ENCODE measurements around the gene HTRA3. TPM values are rescaled to one million over a fixed set of nuclear protein-coding genes. Genes with fewer than 3 reads are reported as not detected.

HTRA3 gene
- total RNA-seq, 2 experiments from 2014 or later, result not detected

- Histone ChIP-seq H2AFZ (ENCODE audit: low read length) (no peak overlapping the region), H3K27ac (ENCODE audit: low read depth, low read length, poor library complexity, severe bottlenecking) (no peak overlapping the region), H3K79me2 (ENCODE audit: insufficient read depth, low read depth, low read length) (no peaks in the 10 kb centered on the region), H3K36me3 (ENCODE audit: insufficient read depth, low read length) (no peaks in the 10 kb centered on the region), H3K4me2 (ENCODE audit: low read length) (no peak overlapping the region), H3K4me1 (ENCODE audit: insufficient read depth, low read length, poor library complexity, severe bottlenecking) (no peaks in the 10 kb centered on the region), H3K9me2 (ENCODE audit: insufficient read depth, low read length) (no peaks in the 10 kb centered on the region), H3K9me3 (ENCODE audit: low read length) (no peaks in the 10 kb centered on the region), H4K20me1 (ENCODE audit: insufficient read depth, low read length) (no peaks in the 10 kb centered on the region), H3K4me3 (ENCODE audit: low read depth, low read length, poor library complexity, severe bottlenecking) (no peak overlapping the region)
- intact Hi-C loops (cut with micrococcal nuclease; ENCODE audit: unreplicated experiment), result no loop called here
- CTCF ChIA-PET (ENCODE audit: unreplicated experiment), result no interaction called here
- POLR2A ChIA-PET, result no interaction called here
- DNase-seq (ENCODE audit: low spot score), result no peak
- no TSS peak for BruUV-seq (replicated peaks)
- TF ChIP-seq EZH2phosphoT487 (IDR thresholded peaks at IDR 0.05; ENCODE audit: borderline replicate concordance, low read depth, low read length), result no peak
- no peak for TF ChIP-seq CTCF (conservative IDR thresholded peaks at IDR 0.05; ENCODE audit: low read length)
These were observed 76.6 kb downstream of the HTRA3 start for GRCh38 chr4:8345946-8346814.

GRCh38 chr4:8346838-8347605 lies 77.5 kb downstream of the HTRA3 start:
- intact Hi-C loops (cut with micrococcal nuclease; ENCODE audit: unreplicated experiment), result no loop called here
- no peaks in the 10 kb centered on the region for H3K36me3 ChIP-seq (ENCODE audit: insufficient read depth, low read length)
- TF ChIP-seq CTCF (conservative IDR thresholded peaks at IDR 0.05; ENCODE audit: low read length), result no peak
- TF ChIP-seq EZH2phosphoT487 (IDR thresholded peaks at IDR 0.05; ENCODE audit: borderline replicate concordance, low read depth, low read length), result no peak
- BruUV-seq (replicated peaks), result no TSS peak
- DNase-seq (ENCODE audit: low spot score), result no peak
- ChIA-PET CTCF (ENCODE audit: unreplicated experiment) (interaction anchor here (1.1 kb wide), 1 partner anchor 11 kb away, joined by 4 read pairs; no protein-coding TSS in a partner anchor), POLR2A (no interaction called here)
- no peak overlapping the region for H3K4me3 ChIP-seq (ENCODE audit: low read depth, low read length, poor library complexity, severe bottlenecking)
- no peaks in the 10 kb centered on the region for H4K20me1 ChIP-seq (ENCODE audit: insufficient read depth, low read length)
- H3K4me1 ChIP-seq (ENCODE audit: insufficient read depth, low read length, poor library complexity, severe bottlenecking), result no peaks in the 10 kb centered on the region
- H3K4me2 ChIP-seq (ENCODE audit: low read length), result no peak overlapping the region
- no peaks in the 10 kb centered on the region for H3K9me2 ChIP-seq (ENCODE audit: insufficient read depth, low read length)
- H2AFZ ChIP-seq (ENCODE audit: low read length), result no peak overlapping the region
- H3K9me3 ChIP-seq (ENCODE audit: low read length), result no peaks in the 10 kb centered on the region
- no peak overlapping the region for H3K27ac ChIP-seq (ENCODE audit: low read depth, low read length, poor library complexity, severe bottlenecking)
- H3K79me2 ChIP-seq (ENCODE audit: insufficient read depth, low read depth, low read length), result no peaks in the 10 kb centered on the region
